HG03159 (cell line): ENCODE measurements around the gene FAM107A.

Source experiments
- ATAC-seq: cut with Tn5 transposase; IDR thresholded peaks from one replicate; pipeline ENCODE4 v1.9.1; 2021; ENCODE audit warnings: mild to moderate bottlenecking, moderate library complexity; ENCODE audit not compliant: unreplicated experiment

The FAM107A gene, protein sequence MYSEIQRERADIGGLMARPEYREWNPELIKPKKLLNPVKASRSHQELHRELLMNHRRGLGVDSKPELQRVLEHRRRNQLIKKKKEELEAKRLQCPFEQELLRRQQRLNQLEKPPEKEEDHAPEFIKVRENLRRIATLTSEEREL

GRCh38 chr3:58577269-58577821 lies at the start of gene FAM107A:
Gene FAM107A, minus strand, starts transcription at chr3:58577391. Its CDS starts 7,531 bp downstream, at chr3:58569860.
- ATAC-seq, result no peak

DNA sequence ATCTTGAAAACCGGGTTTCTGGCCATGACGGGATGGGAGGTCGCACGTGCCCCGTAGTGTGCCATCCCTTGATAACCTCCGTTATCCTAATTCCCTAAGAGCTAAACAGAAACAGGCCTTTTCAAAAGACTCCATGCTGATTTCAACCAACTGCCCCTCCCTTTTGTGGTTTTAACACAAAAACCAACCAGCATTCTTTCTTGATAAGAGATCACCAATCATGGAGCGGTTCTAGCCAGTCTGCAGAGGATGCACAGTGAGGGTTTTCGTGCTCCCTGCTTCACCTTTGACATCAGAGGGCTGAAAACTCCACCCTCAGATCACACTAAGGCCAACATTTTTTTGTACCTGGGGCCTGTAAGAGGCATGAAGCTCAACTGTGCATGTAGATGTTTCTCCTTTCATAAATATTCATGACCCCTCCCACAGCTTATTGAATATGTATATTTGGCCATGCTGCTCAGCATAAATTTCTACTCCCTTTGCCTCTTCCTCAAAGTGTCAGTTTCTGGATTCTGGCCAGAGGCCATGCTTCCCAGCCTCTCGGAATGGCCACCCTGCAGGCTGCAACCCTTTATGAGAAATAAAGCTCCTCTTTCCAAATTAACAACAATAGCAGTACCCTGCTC lies 48.1 kb upstream of the FAM107A start:
- no peak for ATAC-seq

- no peak for ATAC-seq
These were observed 47.4 kb upstream of the FAM107A start for GRCh38 chr3:58624550-58624949.

DNA sequence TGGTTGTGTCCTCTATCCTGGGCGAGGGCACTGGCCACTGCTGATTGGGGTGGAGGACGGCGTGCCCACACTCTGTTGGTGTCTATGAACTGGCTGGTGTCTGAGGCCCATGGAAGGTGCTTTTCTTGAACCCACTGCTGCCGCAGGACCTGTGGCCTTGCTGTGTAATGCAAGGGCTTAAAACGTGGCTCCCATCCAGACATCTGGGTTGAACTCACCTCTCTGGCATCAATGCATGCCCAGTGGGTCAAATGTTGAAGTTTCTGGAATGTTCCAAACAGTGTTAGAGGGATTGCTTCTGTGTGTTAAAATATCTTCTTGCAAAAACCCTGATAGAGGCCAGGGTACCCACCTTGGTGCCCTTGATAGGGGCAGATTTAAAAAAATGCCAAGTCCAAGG lies 46.8 kb upstream of the FAM107A start:
- ATAC-seq, result no peak

DNA sequence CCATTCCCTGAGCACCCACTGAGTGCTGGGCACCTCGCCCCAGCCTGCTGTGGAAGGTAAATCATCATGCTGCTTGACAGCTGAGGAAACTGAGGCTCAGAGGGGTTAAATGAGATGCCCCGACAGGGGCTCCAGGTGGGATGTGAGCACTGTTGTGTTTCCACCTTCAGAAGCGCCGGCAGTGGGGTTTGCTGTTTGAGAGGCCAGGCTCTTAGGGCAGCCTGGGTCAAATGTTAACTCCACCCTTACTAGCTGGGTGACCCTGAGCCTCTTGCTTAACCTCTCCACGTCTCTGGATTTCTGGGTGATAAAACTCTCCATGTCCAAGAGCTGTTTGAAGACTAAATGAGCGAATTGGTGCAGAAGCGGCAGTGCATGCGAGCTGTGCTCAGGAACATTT lies 46.3 kb upstream of the FAM107A start:
- ATAC-seq, result no peak

DNA sequence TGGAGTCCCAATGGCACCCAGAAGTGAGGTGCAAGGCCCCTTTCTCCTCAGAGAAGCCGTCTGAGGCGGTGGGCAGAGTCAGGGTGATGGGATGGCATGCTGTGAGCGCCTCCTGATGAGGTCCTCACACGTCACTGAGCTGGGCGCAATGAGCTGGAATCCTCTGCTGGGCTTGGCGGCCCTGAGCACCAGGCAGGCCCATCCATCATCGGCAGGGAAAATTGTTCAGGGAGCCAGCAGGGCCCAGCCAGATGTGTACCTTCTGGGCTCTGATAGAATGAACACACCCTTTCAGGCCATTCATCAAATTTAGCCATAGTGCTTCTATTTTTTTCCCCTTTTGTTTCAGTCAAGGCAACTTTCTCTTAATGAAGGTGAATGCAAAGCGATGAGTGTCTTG lies 45.7 kb upstream of the FAM107A start:
- no peak for ATAC-seq

DNA sequence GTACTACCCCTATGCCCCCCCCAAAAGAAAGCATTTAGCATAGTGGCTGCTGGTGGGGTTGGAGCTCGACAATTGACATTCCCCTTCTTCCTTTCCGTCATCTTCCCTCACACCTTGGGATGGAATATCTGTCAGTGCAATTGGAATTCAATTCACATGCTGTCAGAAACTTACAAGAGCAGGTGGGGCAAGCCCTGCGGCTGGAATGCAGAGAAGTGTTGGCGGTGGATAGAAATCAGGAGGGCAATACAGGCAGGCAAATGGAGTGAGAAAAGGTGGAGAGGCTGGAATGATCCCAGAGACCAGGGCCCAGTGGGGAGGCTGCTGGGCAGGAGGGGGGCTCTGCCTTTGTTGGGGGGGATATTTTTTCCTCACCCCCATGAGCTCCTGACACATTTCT lies 45.2 kb upstream of the FAM107A start:
- ATAC-seq, result no peak

DNA sequence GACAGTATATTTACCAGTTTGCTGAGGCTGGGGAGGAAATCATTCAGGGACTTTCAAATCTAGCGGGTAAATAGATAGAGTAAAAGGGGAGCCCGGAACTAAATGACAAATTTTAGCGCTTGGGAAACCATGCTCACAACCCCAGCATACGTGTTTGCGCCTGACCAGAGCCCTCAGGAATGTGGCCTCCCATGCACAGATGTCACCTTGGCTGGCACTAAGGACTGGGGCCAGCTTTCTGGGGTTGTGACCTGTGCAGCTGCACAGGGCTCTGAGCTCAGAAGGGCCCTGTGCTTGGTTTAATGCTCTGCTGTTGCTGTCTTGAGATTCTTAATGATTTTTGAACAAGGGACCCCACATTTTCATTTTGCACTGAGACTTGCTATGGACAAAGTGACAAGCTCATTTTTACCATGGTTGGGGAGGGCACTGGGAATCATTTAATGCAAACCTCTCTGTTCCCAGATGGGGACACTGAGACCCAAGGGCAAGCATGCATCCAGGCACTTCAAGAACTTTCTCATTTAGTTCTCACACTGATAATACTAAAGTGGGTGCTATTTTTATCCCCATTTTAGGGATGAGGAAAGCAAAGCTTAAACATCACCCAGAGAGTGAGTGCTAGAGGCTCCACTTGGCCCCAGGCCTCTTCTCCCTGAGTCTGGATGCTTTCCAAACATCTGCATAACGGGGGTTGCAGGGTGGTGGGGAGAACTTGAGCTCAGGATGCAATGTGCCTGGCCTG lies 44.1 kb upstream of the FAM107A start:
- no peak for ATAC-seq

- no peak for ATAC-seq
These were observed 43.2 kb upstream of the FAM107A start for GRCh38 chr3:58620421-58620820.

DNA sequence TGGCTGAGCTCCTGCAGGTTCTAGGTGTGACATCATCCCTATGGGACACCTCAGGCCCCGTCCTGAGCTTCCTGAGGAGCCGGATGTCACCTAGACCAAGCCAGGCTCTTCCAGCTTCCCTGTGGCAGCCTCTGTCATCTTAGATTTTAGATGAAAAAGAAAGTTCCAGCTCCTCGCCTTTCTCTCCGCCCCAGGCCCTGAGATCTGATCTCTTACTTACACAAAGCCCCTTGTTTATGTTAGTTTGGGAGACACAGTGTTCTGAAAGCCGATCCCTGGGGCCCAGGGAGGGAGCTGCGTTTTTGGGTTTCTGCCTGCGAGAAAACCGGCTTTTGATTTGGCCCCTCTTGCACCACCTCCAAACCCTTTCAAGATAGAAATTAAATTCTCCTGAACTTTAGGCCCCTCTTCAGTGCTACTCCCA lies 40.2 kb upstream of the FAM107A start:
- no peak for ATAC-seq

DNA sequence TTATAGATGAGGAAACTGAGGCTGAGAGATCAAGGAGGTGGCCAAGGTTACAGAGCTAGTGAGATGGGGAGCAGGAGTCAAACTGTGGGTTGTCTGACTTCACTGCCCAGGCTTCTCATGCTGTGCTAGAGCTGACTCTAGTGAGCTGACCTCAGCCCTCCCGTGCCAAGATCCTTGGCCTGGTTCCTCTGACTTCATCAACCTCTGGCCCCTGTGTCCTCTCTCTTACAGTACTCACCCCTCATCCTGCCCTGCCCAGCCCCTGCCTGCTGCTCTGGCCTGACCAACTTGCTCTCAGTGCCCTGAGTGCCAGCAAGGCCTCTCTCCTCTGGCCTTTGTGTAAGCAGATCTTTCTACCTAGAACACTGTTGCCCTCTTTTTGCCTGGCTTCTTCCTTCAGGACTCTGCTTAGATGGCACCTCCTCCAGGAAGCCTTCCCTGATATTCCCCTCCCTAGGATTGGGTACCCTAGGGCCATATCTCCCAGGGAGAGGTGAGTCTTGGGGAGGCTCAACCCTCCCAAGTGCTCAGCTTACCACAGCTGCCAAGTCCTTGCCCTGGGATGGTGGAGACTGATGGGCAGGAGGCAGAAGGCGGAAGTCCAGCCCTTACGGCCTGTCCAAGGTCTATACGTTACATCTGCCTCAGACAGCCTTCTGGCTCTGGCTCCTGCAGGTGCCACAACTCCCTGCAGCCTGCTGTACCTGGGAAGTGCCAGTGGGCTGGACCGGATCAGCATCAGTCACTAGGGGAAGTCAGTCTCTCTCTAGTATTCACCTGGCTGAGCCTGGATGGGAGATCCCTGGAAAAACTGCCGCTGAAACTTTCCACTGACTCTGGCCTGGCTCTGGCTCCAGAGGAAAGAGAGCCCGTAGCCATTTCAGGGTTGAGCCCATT lies 36.3 kb upstream of the FAM107A start:
- no peak for ATAC-seq

GRCh38 chr3:58612830-58613229 lies 35.6 kb upstream of the FAM107A start:
- ATAC-seq, result no peak

DNA sequence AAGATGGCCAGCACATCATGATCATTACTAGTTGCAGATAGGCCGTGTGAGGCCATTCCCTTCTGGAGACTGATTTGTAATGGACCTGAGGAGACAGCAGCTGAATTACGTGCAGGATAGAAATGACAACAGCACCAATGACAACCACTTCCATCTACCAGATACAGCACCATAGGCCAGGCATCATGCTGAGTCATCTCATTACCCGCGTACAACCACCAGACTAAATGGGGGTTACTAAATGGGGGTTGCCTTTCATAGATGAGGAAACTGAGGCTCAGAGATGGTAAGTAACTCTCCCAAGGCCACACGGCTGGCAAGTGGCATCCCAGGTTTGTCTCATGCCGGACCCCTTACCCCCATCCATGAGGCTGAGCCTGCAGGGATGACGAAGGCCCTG lies 32.8 kb upstream of the FAM107A start:
- ATAC-seq, result no peak

GRCh38 chr3:58608648-58609047 lies 31.5 kb upstream of the FAM107A start:
- ATAC-seq, result no peak

- ATAC-seq, result no peak
These were observed 30.6 kb upstream of the FAM107A start for GRCh38 chr3:58607816-58608215.

DNA sequence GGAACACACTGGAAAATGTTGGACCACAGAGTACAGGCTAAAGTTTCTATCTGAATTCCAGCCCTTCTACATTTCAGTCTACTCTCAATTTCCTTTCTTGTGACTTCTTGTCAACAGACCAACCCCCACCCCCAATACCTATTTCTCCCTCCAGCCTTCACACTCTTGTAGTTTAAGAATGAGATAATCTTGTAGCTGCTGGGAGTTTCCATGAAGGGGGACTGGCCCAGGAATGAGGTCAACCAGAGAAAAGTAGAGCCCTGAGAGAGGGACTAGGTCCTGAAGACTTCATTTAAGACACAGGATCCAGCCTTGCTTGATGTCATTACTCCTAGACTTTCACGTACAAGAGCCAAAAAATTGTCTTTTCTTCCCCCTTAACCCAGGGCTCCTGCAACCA lies 29.5 kb upstream of the FAM107A start:
- no peak for ATAC-seq

DNA sequence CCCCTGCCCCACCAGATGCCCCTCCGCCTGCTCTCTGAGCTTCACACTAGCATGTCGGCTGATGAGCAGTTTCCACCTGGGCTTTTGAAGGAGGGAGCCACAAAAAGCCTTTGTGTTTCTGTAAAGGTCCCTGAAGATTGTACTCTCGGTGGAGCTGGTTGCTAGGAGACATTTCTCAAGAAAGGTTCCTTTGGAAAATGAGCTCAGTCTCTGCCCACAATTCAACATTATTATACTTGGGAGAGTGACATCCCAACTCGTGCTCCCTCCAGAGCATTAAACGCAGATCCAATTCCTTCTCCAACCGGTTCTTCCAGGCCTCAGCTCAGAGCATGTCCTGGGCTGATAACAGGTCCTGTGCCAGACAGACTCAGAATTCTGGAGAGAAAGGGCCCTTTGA lies 26.8 kb upstream of the FAM107A start:
- ATAC-seq, result no peak

DNA sequence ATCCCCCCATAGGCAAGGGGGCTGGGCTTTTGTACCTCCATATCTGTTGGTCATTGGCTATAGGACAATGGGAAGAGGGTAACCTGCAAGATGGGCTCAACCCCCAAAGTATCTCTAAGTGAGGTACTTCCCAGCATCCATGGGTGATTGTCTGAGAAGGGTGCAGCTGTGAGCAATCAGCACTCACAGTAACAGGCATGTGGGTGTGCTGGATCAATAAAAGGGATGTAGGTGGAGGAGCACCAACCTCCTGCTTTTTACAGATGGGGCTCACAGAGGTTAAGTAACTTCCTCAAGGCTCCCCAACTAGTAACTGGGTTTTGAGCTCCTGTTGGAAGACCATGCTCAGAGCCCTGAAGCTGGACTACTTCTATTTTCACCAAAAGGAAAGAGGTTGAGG lies 26.4 kb upstream of the FAM107A start:
- ATAC-seq, result no peak

GRCh38 chr3:58597770-58598310 lies 20.6 kb upstream of the FAM107A start:
- no peak for ATAC-seq

GRCh38 chr3:58596834-58597518 lies 19.8 kb upstream of the FAM107A start:
- no peak for ATAC-seq
